K562 (cell line): Measurements from ENCODE around the gene RNF145. TPM values are rescaled to one million over a fixed set of nuclear protein-coding genes. Genes with fewer than 3 reads are reported as not detected.

Source experiments
- ASH1L ChIP-seq: fragments of 450-650 bp; IDR thresholded peaks from 2 replicates; pipeline ENCODE4 v1.6.1; 2018; ENCODE audit warnings: borderline replicate concordance, mild to moderate bottlenecking, low read depth; ENCODE audit not compliant: partially characterized antibody
- E2F3 ChIP-seq: fragments of 250-450 bp; sonication (Bioruptor Pico); IDR thresholded peaks from 2 replicates; pipeline ENCODE4 v1.4.0; 2020; ENCODE audit warnings: mild to moderate bottlenecking
- FOXA1 ChIP-seq: fragments of 450-650 bp; IDR thresholded peaks from 2 replicates; pipeline ENCODE4 v1.6.1; 2016; ENCODE audit warnings: mild to moderate bottlenecking, borderline replicate concordance
- MTA2 ChIP-seq: fragments of 450-650 bp; IDR thresholded peaks from 2 replicates; pipeline ENCODE4 v1.6.1; 2016; ENCODE audit warnings: low read depth
- SMAD4 ChIP-seq: fragments of 250-450 bp; sonication (Bioruptor Pico); conservative IDR thresholded peaks from 2 replicates; pipeline ENCODE4 v1.8.0; 2021; ENCODE audit warnings: inconsistent platforms, mild to moderate bottlenecking, moderate library complexity
- ZNF408 ChIP-seq: fragments of 250-450 bp; sonication (Bioruptor Pico); IDR thresholded peaks from 2 replicates; pipeline ENCODE4 v1.4.0; 2020; ENCODE audit warnings: low read depth, mild to moderate bottlenecking, moderate library complexity
- polyA plus RNA-seq, 8 experiments: library from polyadenylated mRNA; depleted of rRNA in 4 of 8; stranded (reverse) in 5 of 8; unstranded in 3 of 8; fragments of >200 nt; fragmentation: Nextera tagmentation in 2 of 8; fragmentation: Illumina TruSeq in 1 of 8; extraction: Ambion mirVana in 2 of 8; extraction: Trizol in 1 of 8; gene quantifications; 2 replicates each; pipeline versions ENCODE4 v1.2.1 to v1.2.3, GENCODE V29; 2011 to 2014; ENCODE audit warnings: inconsistent platforms in 1 of 8, missing spikeins in 1 of 8
- total RNA-seq, 7 experiments: library from RNA; depleted of rRNA in 6 of 7; stranded (reverse); fragments of >200 nt in 6 of 7; fragmentation: Illumina TruSeq in 2 of 7; extraction: Trizol in 2 of 7; gene quantifications; 2 replicates each; pipeline versions ENCODE4 v1.2.1 to v1.2.3, GENCODE V29; 2011 to 2021; ENCODE audit warnings: low replicate concordance in 1 of 7
- TF ChIP-seq, protein P1 (sequence below): sonication (generic); formaldehyde crosslinking; IDR thresholded peaks from 2 replicates; pipeline ENCODE4 v1.8.0; 2023; ENCODE audit warnings: missing genetic modification reagents, mild to moderate bottlenecking, borderline replicate concordance
- TF ChIP-seq, protein P2 (sequence below): fragments of 250-450 bp; sonication (Bioruptor Pico); IDR thresholded peaks from 2 replicates; pipeline ENCODE4 v1.9.0; 2021; ENCODE audit warnings: mild to moderate bottlenecking, inconsistent platforms
- TF ChIP-seq, protein P3 (sequence below): fragments of 450-650 bp; IDR thresholded peaks from 2 replicates; pipeline ENCODE4 v1.6.1; 2016; ENCODE audit warnings: low read depth

RNF145 gene
- total and polyA plus RNA-seq, 9 of the 15 experiments (the other 6 are each of a cell fraction or from before 2014, with no cell fraction given) = 13.6 to 40.7 (median 25.4) TPM

DNA sequence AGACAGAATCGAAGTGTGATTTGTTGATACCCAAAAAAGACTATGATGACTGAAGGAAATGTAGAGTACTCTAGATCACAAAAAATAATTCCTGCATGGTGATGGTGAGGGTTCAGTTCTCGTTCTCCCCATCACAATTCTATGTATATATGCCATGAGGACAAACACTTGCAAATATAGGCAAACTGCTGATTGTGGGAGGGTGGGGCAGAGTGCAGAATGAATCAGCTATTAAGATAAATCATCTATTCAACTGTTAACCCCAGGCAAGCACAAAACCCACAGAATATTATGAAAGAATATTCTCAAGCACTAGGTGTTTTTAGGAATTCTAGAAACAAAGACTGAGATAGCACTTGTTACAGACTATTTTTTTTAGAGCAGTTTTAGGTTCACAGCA, 39.8 kb upstream of the RNF145 start (continued):
- TF ChIP-seq, protein P1, sequence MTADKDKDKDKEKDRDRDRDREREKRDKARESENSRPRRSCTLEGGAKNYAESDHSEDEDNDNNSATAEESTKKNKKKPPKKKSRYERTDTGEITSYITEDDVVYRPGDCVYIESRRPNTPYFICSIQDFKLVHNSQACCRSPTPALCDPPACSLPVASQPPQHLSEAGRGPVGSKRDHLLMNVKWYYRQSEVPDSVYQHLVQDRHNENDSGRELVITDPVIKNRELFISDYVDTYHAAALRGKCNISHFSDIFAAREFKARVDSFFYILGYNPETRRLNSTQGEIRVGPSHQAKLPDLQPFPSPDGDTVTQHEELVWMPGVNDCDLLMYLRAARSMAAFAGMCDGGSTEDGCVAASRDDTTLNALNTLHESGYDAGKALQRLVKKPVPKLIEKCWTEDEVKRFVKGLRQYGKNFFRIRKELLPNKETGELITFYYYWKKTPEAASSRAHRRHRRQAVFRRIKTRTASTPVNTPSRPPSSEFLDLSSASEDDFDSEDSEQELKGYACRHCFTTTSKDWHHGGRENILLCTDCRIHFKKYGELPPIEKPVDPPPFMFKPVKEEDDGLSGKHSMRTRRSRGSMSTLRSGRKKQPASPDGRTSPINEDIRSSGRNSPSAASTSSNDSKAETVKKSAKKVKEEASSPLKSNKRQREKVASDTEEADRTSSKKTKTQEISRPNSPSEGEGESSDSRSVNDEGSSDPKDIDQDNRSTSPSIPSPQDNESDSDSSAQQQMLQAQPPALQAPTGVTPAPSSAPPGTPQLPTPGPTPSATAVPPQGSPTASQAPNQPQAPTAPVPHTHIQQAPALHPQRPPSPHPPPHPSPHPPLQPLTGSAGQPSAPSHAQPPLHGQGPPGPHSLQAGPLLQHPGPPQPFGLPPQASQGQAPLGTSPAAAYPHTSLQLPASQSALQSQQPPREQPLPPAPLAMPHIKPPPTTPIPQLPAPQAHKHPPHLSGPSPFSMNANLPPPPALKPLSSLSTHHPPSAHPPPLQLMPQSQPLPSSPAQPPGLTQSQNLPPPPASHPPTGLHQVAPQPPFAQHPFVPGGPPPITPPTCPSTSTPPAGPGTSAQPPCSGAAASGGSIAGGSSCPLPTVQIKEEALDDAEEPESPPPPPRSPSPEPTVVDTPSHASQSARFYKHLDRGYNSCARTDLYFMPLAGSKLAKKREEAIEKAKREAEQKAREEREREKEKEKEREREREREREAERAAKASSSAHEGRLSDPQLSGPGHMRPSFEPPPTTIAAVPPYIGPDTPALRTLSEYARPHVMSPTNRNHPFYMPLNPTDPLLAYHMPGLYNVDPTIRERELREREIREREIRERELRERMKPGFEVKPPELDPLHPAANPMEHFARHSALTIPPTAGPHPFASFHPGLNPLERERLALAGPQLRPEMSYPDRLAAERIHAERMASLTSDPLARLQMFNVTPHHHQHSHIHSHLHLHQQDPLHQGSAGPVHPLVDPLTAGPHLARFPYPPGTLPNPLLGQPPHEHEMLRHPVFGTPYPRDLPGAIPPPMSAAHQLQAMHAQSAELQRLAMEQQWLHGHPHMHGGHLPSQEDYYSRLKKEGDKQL (CRISPR knock-in tag) = no peak
- TF ChIP-seq, protein P2, sequence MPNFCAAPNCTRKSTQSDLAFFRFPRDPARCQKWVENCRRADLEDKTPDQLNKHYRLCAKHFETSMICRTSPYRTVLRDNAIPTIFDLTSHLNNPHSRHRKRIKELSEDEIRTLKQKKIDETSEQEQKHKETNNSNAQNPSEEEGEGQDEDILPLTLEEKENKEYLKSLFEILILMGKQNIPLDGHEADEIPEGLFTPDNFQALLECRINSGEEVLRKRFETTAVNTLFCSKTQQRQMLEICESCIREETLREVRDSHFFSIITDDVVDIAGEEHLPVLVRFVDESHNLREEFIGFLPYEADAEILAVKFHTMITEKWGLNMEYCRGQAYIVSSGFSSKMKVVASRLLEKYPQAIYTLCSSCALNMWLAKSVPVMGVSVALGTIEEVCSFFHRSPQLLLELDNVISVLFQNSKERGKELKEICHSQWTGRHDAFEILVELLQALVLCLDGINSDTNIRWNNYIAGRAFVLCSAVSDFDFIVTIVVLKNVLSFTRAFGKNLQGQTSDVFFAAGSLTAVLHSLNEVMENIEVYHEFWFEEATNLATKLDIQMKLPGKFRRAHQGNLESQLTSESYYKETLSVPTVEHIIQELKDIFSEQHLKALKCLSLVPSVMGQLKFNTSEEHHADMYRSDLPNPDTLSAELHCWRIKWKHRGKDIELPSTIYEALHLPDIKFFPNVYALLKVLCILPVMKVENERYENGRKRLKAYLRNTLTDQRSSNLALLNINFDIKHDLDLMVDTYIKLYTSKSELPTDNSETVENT (CRISPR knock-in tag) = no peak
- TF ChIP-seq E2F3 (CRISPR knock-in tag) = no peak
- TF ChIP-seq ZNF408 (CRISPR knock-in tag) = no peak
- TF ChIP-seq MTA2 = no peak
- TF ChIP-seq FOXA1 = no peak
- no peak for TF ChIP-seq SMAD4 (CRISPR knock-in tag)
- no peak for TF ChIP-seq ASH1L
- TF ChIP-seq, protein P3, sequence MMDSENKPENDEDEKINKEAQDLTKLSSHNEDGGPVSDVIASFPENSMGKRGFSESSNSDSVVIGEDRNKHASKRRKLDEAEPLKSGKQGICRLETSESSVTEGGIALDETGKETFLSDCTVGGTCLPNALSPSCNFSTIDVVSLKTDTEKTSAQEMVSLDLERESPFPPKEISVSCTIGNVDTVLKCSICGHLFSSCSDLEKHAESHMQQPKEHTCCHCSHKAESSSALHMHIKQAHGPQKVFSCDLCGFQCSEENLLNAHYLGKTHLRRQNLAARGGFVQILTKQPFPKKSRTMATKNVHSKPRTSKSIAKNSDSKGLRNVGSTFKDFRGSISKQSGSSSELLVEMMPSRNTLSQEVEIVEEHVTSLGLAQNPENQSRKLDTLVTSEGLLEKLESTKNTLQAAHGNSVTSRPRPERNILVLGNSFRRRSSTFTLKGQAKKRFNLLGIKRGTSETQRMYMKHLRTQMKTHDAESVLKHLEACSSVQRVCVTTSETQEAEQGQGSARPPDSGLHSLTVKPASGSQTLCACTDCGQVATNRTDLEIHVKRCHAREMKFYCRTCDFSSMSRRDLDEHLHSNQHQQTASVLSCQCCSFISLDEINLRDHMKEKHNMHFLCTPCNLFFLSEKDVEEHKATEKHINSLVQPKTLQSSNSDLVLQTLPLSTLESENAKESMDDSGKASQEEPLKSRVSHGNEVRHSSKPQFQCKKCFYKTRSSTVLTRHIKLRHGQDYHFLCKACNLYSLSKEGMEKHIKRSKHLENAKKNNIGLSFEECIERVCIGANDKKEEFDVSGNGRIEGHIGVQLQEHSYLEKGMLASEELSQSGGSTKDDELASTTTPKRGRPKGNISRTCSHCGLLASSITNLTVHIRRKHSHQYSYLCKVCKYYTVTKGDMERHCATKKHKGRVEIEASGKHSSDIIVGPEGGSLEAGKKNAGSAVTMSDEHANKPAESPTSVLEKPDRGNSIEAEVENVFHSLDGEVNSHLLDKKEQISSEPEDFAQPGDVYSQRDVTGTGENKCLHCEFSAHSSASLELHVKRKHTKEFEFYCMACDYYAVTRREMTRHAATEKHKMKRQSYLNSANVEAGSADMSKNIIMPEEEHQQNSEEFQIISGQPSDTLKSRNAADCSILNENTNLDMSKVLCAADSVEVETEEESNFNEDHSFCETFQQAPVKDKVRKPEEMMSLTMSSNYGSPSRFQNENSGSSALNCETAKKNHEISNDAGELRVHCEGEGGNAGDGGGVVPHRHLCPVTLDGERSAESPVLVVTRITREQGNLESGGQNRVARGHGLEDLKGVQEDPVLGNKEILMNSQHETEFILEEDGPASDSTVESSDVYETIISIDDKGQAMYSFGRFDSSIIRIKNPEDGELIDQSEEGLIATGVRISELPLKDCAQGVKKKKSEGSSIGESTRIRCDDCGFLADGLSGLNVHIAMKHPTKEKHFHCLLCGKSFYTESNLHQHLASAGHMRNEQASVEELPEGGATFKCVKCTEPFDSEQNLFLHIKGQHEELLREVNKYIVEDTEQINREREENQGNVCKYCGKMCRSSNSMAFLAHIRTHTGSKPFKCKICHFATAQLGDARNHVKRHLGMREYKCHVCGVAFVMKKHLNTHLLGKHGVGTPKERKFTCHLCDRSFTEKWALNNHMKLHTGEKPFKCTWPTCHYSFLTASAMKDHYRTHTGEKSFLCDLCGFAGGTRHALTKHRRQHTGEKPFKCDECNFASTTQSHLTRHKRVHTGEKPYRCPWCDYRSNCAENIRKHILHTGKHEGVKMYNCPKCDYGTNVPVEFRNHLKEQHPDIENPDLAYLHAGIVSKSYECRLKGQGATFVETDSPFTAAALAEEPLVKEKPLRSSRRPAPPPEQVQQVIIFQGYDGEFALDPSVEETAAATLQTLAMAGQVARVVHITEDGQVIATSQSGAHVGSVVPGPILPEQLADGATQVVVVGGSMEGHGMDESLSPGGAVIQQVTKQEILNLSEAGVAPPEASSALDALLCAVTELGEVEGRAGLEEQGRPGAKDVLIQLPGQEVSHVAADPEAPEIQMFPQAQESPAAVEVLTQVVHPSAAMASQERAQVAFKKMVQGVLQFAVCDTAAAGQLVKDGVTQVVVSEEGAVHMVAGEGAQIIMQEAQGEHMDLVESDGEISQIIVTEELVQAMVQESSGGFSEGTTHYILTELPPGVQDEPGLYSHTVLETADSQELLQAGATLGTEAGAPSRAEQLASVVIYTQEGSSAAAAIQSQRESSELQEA = no peak
